H1 (cell line): ENCODE measurements around the gene AOPEP. TPM values are rescaled to one million over a fixed set of nuclear protein-coding genes. Genes with fewer than 3 reads are reported as not detected.

Source experiments
- CTCF ChIA-PET: fragments of 300-600 bp; sonication (Branson Sonifier 250); formaldehyde crosslinking; loops from one replicate; lab custom pipeline; 2021; ENCODE audit not compliant: partially characterized antibody; lab: Charles Lee
- POLR2A ChIA-PET: fragments of 300-600 bp; sonication (Branson Sonifier 250); formaldehyde crosslinking; loops from one replicate; lab custom pipeline; 2021; ENCODE audit warnings: inconsistent platforms; ENCODE audit not compliant: partially characterized antibody; lab: Charles Lee
- DNase-seq, 2 experiments: peaks; one replicate each; pipeline versions ENCODE4 v3.0.0 to v3.0.0-alpha.2; 2010 to 2022; ENCODE audit warnings: low spot score in 2 of 2, low read depth in 1 of 2, mixed read lengths in 1 of 2
- FAIRE-seq: peaks from 2 replicates; lab custom pipeline; 2011; peaks lifted over from hg19 to GRCh38; lab: Jason Lieb, UNC
- H2AFZ ChIP-seq: 2 replicates; pipeline ENCODE4 v1.8.1; 2012; ENCODE audit warnings: low read length, inconsistent platforms
- H2AK5ac ChIP-seq: 2 replicates; pipeline ENCODE4 v1.6.1; 2013; ENCODE audit warnings: low read depth, low read length
- H2BK120ac ChIP-seq: replicated peaks from 2 replicates; pipeline ENCODE3; 2013; ENCODE audit warnings: low read depth, low read length, inconsistent platforms
- H2BK12ac ChIP-seq: 2 replicates; pipeline ENCODE4 v1.6.1; 2013; ENCODE audit warnings: low read depth, low read length
- H2BK15ac ChIP-seq: 2 replicates; pipeline ENCODE4 v1.6.1; 2013; ENCODE audit warnings: low read length
- H2BK20ac ChIP-seq: 2 replicates; pipeline ENCODE4 v1.6.1; 2013; ENCODE audit warnings: low read length
- H2BK5ac ChIP-seq: 2 replicates; pipeline ENCODE4 v1.6.1; 2013; ENCODE audit warnings: low read depth, low read length
- H3K14ac ChIP-seq: 2 replicates; pipeline ENCODE4 v1.6.1; 2013; ENCODE audit warnings: inconsistent platforms; ENCODE audit not compliant: insufficient read length
- H3K18ac ChIP-seq: 2 replicates; pipeline ENCODE4 v1.6.1; 2013; ENCODE audit warnings: low read length; ENCODE audit errors: extremely low read depth
- H3K23ac ChIP-seq: 2 replicates; pipeline ENCODE4 v1.6.1; 2013; ENCODE audit warnings: inconsistent platforms; ENCODE audit not compliant: insufficient read length
- H3K23me2 ChIP-seq: 2 replicates; pipeline ENCODE4 v1.6.1; 2013; ENCODE audit warnings: low read depth, low read length
- H3K27ac ChIP-seq: 2 replicates; pipeline ENCODE4 v1.6.1; 2011; ENCODE audit warnings: low read depth, low read length, inconsistent platforms
- H3K27me3 ChIP-seq, 4 experiments: replicated peaks in 1 of 4; 1 replicate in 1 of 4; 2 replicates in 3 of 4; pipeline versions ENCODE4 v1.6.1 to v1.8.1; 2011 to 2013; ENCODE audit warnings: low read length in 3 of 4, mild to moderate bottlenecking in 3 of 4, inconsistent platforms in 2 of 4, mixed read lengths in 2 of 4, moderate library complexity in 1 of 4; ENCODE audit not compliant: control insufficient read depth in 3 of 4, insufficient read depth in 3 of 4; ENCODE audit errors: extremely low read depth in 1 of 4
- H3K36me3 ChIP-seq, 4 experiments: 2 replicates each; pipeline versions ENCODE4 v1.6.1 to v1.8.1; 2011 to 2013; ENCODE audit warnings: mild to moderate bottlenecking in 4 of 4, low read length in 3 of 4, moderate library complexity in 2 of 4, control low read depth in 1 of 4, inconsistent platforms in 1 of 4; ENCODE audit not compliant: insufficient read depth in 4 of 4, control insufficient read depth in 2 of 4
- H3K4ac ChIP-seq: replicated peaks from 2 replicates; pipeline ENCODE3; 2013; ENCODE audit warnings: low read length, low read depth, mixed read lengths, inconsistent platforms; ENCODE audit not compliant: insufficient read length
- H3K4me1 ChIP-seq, 4 experiments: replicated peaks in 1 of 4; 1 replicate in 1 of 4; 2 replicates in 3 of 4; pipeline versions ENCODE4 v1.6.1 to v1.8.1; 2011 to 2013; ENCODE audit warnings: low read length in 3 of 4, inconsistent platforms in 2 of 4, mixed read lengths in 1 of 4; ENCODE audit not compliant: insufficient read depth in 4 of 4, control insufficient read depth in 3 of 4
- H3K4me2 ChIP-seq, 2 experiments: 2 replicates each; pipeline versions ENCODE4 v1.6.1 to v1.8.1; 2011 to 2013; ENCODE audit warnings: low read depth in 2 of 2, low read length in 2 of 2, control low read depth in 1 of 2, inconsistent platforms in 1 of 2, mild to moderate bottlenecking in 1 of 2; ENCODE audit not compliant: insufficient read depth in 1 of 2
- H3K4me3 ChIP-seq, 4 experiments: fragments of 200-600, 300-600 bp in 1 of 4; sonication (generic), shearing (Covaris generic), sonication (Bioruptor Twin) in 1 of 4; 2 replicates each; pipeline versions ENCODE4 v1.5.1 to v1.8.1; 2011 to 2016; ENCODE audit warnings: low read length in 4 of 4, low read depth in 3 of 4, control low read depth in 2 of 4, inconsistent platforms in 2 of 4, mild to moderate bottlenecking in 2 of 4, mixed read lengths in 1 of 4, moderate library complexity in 1 of 4; ENCODE audit not compliant: insufficient read depth in 2 of 4; ENCODE audit errors: extremely low read depth in 1 of 4
- H3K56ac ChIP-seq: replicated peaks from 2 replicates; pipeline ENCODE3; 2013; ENCODE audit warnings: low read depth, mild to moderate bottlenecking, mixed read lengths, low read length, inconsistent platforms; ENCODE audit not compliant: insufficient read length
- H3K79me1 ChIP-seq: 2 replicates; pipeline ENCODE4 v1.6.1; 2013; ENCODE audit warnings: low read depth, low read length, control low read depth
- H3K79me2 ChIP-seq, 2 experiments: 2 replicates each; pipeline versions ENCODE4 v1.6.1 to v1.8.1; 2012 to 2013; ENCODE audit warnings: low read length in 2 of 2, mild to moderate bottlenecking in 2 of 2, inconsistent platforms in 1 of 2; ENCODE audit not compliant: insufficient read depth in 2 of 2, control insufficient read depth in 1 of 2
- H3K9ac ChIP-seq, 4 experiments: replicated peaks in 1 of 4; 1 replicate in 1 of 4; 2 replicates in 3 of 4; pipeline versions ENCODE4 v1.6.1 to v1.8.1; 2011 to 2013; ENCODE audit warnings: low read depth in 3 of 4, low read length in 3 of 4, control low read depth in 2 of 4, mild to moderate bottlenecking in 2 of 4, moderate library complexity in 2 of 4, inconsistent platforms in 1 of 4; ENCODE audit errors: extremely low read depth in 1 of 4
- H3K9me3 ChIP-seq, 2 experiments: 2 replicates each; pipeline versions ENCODE4 v1.6.1 to v1.8.1; 2012 to 2013; ENCODE audit warnings: mild to moderate bottlenecking in 2 of 2, moderate library complexity in 2 of 2, control low read depth in 1 of 2, inconsistent platforms in 1 of 2, low read depth in 1 of 2, low read length in 1 of 2, mixed read lengths in 1 of 2; ENCODE audit not compliant: insufficient read depth in 2 of 2
- H4K20me1 ChIP-seq, 2 experiments: replicated peaks in 1 of 2; 2 replicates each; pipeline versions ENCODE3 to v1.8.1; 2011 to 2013; ENCODE audit warnings: inconsistent platforms in 2 of 2, low read length in 2 of 2, mild to moderate bottlenecking in 1 of 2; ENCODE audit not compliant: insufficient read depth in 2 of 2, control insufficient read depth in 1 of 2
- H4K5ac ChIP-seq: 2 replicates; pipeline ENCODE4 v1.6.1; 2013; ENCODE audit warnings: low read length, low read depth, mixed read lengths, inconsistent platforms; ENCODE audit not compliant: insufficient read length
- H4K8ac ChIP-seq: 2 replicates; pipeline ENCODE4 v1.8.0; 2013; ENCODE audit warnings: mild to moderate bottlenecking, moderate library complexity, low read length, inconsistent platforms; ENCODE audit not compliant: insufficient read depth; ENCODE audit errors: extremely low read depth
- H4K91ac ChIP-seq: replicated peaks from 2 replicates; pipeline ENCODE3; 2013; ENCODE audit warnings: low read length, mixed read lengths, inconsistent platforms; ENCODE audit not compliant: insufficient read length
- KDM5A ChIP-seq: fragments of 200-600 bp; IDR thresholded peaks from 2 replicates; pipeline ENCODE4 v1.7.1; 2012; ENCODE audit warnings: mild to moderate bottlenecking, low read length, inconsistent platforms, mixed read lengths
- SUZ12 ChIP-seq: fragments of 200-600 bp; sonication (generic); IDR thresholded peaks from 2 replicates; pipeline ENCODE4 v1.6.1; 2012; ENCODE audit warnings: mild to moderate bottlenecking, inconsistent platforms, low read length, moderate library complexity, mixed read lengths
- WGBS, 2 experiments: shearing (Covaris generic) in 1 of 2; methylation state at CpG; one replicate each; pipeline versions ENCODE4 v1.1.6 to v1.1.7; 2013 to 2015; ENCODE audit warnings: low lambda C conversion rate in 2 of 2, mixed read lengths in 2 of 2, inconsistent platforms in 1 of 2, low coverage in 1 of 2, missing lambda C conversion rate in 1 of 2; ENCODE audit not compliant: insufficient replicate concordance in 2 of 2, insufficient coverage in 1 of 2, insufficient read length in 1 of 2; ENCODE audit errors: extremely low coverage in 1 of 2, missing lambda C conversion rate in 1 of 2; 5-methylcytosine and 5-hydroxymethylcytosine counted together
- polyA plus RNA-seq, 7 experiments: library from polyadenylated mRNA; depleted of rRNA in 3 of 7; stranded (reverse) in 5 of 7; unstranded in 2 of 7; fragments of >200 nt in 5 of 7; fragments of 200-250 nt in 2 of 7; gene quantifications; 1 replicate in 5 of 7; 2 replicates in 1 of 7; 4 replicates in 1 of 7; pipeline versions ENCODE4 v1.2.1 to v1.2.3, GENCODE V29; 2011 to 2013; ENCODE audit warnings: missing spikeins in 2 of 7, mixed read lengths in 2 of 7
- total RNA-seq: library from RNA; stranded (reverse); fragmentation: NEBNext Ultra II Directional; extraction: Animal tissue kit (Norgen Biotek cat#: 25700); gene quantifications from 2 replicates; pipeline ENCODE4 v1.2.1, GENCODE V29; 2021
- TF ChIP-seq, protein P1 (sequence below): IDR thresholded peaks from 2 replicates; pipeline ENCODE4 v1.6.1; 2011; ENCODE audit warnings: low read length, improper control_type of control experiment

AOPEP gene
- total and polyA plus RNA-seq, 2 of the 8 experiments (the other 6 are each of a cell fraction or from before 2014, with no cell fraction given), result 6.1 to 14.3 TPM

DNA sequence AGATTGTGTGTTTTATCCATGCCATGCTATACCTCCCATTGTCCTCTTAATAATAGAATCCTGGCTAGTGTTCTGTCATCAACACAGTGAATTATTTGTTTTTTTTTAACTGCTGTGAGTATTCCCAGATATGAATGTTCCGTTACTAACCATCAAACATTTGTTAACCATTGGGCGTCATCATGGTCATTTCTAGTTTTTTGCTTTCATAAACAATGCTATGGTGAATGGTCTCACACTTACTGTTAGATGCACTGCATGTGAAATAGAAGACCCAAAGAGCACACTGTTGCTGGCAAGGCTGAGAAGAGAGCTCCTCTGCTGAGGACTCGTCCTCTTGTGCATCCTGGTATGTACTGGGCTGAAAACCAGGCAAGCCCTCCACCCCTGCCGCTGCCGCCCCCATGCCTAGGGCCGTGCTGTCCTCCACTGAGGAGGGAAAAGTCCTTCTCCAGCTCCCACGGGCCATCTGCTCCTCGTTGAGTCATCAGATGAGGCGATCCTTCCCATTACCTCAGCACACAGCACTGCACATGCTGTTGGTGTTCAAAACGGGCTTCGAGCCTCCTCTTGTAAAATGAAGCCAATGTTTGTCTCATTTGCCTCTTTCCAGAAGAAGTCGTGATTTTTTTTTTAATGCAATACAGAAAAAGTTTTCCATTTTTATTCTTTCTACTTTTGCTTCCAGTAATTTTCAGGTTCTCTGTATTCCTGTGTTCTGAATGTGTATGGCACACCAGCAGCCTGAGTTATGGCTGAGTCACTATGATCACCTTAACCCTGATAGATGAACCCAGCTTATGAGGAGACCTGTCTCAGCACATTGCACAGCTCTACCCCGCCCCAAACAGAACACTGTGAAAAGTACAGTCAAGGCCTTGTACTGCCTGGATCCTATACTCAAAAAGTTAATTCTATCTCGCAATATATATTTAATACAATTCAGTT, 219.0 kb downstream of the AOPEP start:
- H4K8ac ChIP-seq, result peak overlapping the region; percentile 7; the same call in 1 of the 2 replicates
- no peak for DNase-seq
- peaks cover 9 to 26% (median 17%) of the 10 kb centered on the region in 4 experiments for H3K4me1 ChIP-seq
- H3K9ac ChIP-seq, result no peak overlapping the region
- no peak overlapping the region for H2BK20ac ChIP-seq
- ChIA-PET CTCF (no interaction called here), POLR2A (interaction anchor here (0.6 to 0.8 kb wide), 2 partner anchors 12 to 1364 kb away, joined by 3 read pairs; no protein-coding TSS in a partner anchor)
- no peaks in the 10 kb centered on the region for H3K9me3 ChIP-seq
- H3K36me3 ChIP-seq, result no peaks in the 10 kb centered on the region
- H3K27me3 ChIP-seq, result no peaks in the 10 kb centered on the region
- TF ChIP-seq KDM5A, result no peak
- TF ChIP-seq, protein P1, sequence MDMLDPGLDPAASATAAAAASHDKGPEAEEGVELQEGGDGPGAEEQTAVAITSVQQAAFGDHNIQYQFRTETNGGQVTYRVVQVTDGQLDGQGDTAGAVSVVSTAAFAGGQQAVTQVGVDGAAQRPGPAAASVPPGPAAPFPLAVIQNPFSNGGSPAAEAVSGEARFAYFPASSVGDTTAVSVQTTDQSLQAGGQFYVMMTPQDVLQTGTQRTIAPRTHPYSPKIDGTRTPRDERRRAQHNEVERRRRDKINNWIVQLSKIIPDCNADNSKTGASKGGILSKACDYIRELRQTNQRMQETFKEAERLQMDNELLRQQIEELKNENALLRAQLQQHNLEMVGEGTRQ, result no peak
- TF ChIP-seq SUZ12, result no peak
- no peak overlapping the region for H2BK5ac ChIP-seq
- no peak for FAIRE-seq
- H3K4me2 ChIP-seq, result no peak overlapping the region
- no peak overlapping the region for H3K4ac ChIP-seq
- no peaks in the 10 kb centered on the region for H3K23me2 ChIP-seq
- no peak overlapping the region for H4K5ac ChIP-seq
- H4K91ac ChIP-seq, result no peak overlapping the region
- H2AK5ac ChIP-seq, result no peak overlapping the region
- no peak overlapping the region for H3K27ac ChIP-seq
- 96% methylated on average over 14 of the region's 14 CpGs; no CpG with 5 or more reads in 1 of the 2 experiments for WGBS, 2 experiments
- H3K79me1 ChIP-seq, result no peaks in the 10 kb centered on the region; the same call in 1 of the 2 replicates
- H2BK120ac ChIP-seq, result no peak overlapping the region
- no peak overlapping the region for H3K14ac ChIP-seq
- no peaks in the 10 kb centered on the region for H3K79me2 ChIP-seq
- no peak overlapping the region for H3K56ac ChIP-seq
- no peak overlapping the region for H2AFZ ChIP-seq
- no peak overlapping the region for H2BK12ac ChIP-seq
- no peaks in the 10 kb centered on the region for H4K20me1 ChIP-seq
- H3K4me3 ChIP-seq, result no peak overlapping the region
- H3K23ac ChIP-seq, result no peak overlapping the region
- no peak overlapping the region for H2BK15ac ChIP-seq
- H3K18ac ChIP-seq, result no peak overlapping the region
